Suppressor macrophage treated with lipopolysaccharide for 1 hour (primary cell): ENCODE results near the gene SLC2A6.

Experiments
- DNase-seq, 3 donors: peaks; one replicate each; pipeline ENCODE4 v3.0.0-alpha.2; 2020 to 2022

SLC2A6 gene

GRCh38 chr9:133495327-133496293, 16.7 kb upstream of the SLC2A6 start:
- DNase-seq = no peak

GRCh38 chr9:133494636-133495326, 15.9 kb upstream of the SLC2A6 start:
- no peak for DNase-seq

- no peak for DNase-seq
These were observed 15.1 kb upstream of the SLC2A6 start for GRCh38 chr9:133493845-133494540.

- no peak for DNase-seq
These were observed 14.5 kb upstream of the SLC2A6 start for GRCh38 chr9:133493428-133493827.

- no peak for DNase-seq
These were observed 13.4 kb upstream of the SLC2A6 start for GRCh38 chr9:133492061-133493021.

GRCh38 chr9:133491656-133491925, 12.7 kb upstream of the SLC2A6 start:
- no peak for DNase-seq

- DNase-seq = no peak
These were observed 12.2 kb upstream of the SLC2A6 start for GRCh38 chr9:133490865-133491655.

- DNase-seq = no peak
These were observed 11.3 kb upstream of the SLC2A6 start for GRCh38 chr9:133490201-133490681.

GRCh38 chr9:133489253-133490190, 10.6 kb upstream of the SLC2A6 start:
- no peak for DNase-seq

- no peak for DNase-seq
These were observed 9.9 kb upstream of the SLC2A6 start for GRCh38 chr9:133488686-133489252.

- no peak for DNase-seq
These were observed 8.4 kb upstream of the SLC2A6 start for GRCh38 chr9:133487331-133487725.

GRCh38 chr9:133485531-133486260, 6.8 kb upstream of the SLC2A6 start:
- DNase-seq = peak in 2 of 3 donors; percentile 45 to 58

- DNase-seq = no peak
These were observed 6.0 kb upstream of the SLC2A6 start for GRCh38 chr9:133484671-133485437.

- DNase-seq = no peak
These were observed 4.7 kb upstream of the SLC2A6 start for GRCh38 chr9:133483611-133484010.

GRCh38 chr9:133477992-133478850, 678 bp downstream of the SLC2A6 start:
- peak; percentile 89 to 93 (median 93) for DNase-seq

GRCh38 chr9:133477461-133477860, 1.4 kb downstream of the SLC2A6 start:
- no peak for DNase-seq

- DNase-seq = no peak
These were observed 2.0 kb downstream of the SLC2A6 start for GRCh38 chr9:133476941-133477340.
